Tibial nerve (tissue), 4 donors: Measurements from ENCODE around the gene UNC45B. TPM values are rescaled to one million over a fixed set of nuclear protein-coding genes. Genes with fewer than 3 reads are reported as not detected.
"Not testable (repeated sequence)": the region's sequence is repeated elsewhere in the genome, so short reads cannot be mapped to it uniquely, and the experiment has no call there.

ENCODE experiments used
- DNase-seq, 2 donors: peaks; one replicate each; pipeline ENCODE4 v3.0.0-alpha.2; 2019; ENCODE audit warnings: low spot score in 2 of 2
- H3K27ac ChIP-seq, 4 donors: fragments of 200-600 bp; sonication (generic) in 3 of 4; one replicate each; pipeline ENCODE4 v1.5.1; 2017 to 2019; ENCODE audit warnings: mild to moderate bottlenecking in 1 of 4
- H3K27me3 ChIP-seq, 2 donors: fragments of 200-600 bp; sonication (generic) in 1 of 2; one replicate each; pipeline versions ENCODE4 v1.5.1 to v1.6.0; 2017 to 2019
- H3K36me3 ChIP-seq, 3 donors: fragments of 200-600 bp; sonication (generic); one replicate each; pipeline ENCODE4 v1.5.1; 2018 to 2019
- H3K4me1 ChIP-seq, 4 donors: fragments of 200-600 bp; sonication (generic) in 3 of 4; one replicate each; pipeline ENCODE4 v1.5.1; 2017 to 2019
- H3K4me3 ChIP-seq, 4 donors: fragments of 200-600 bp; sonication (generic) in 3 of 4; one replicate each; pipeline ENCODE4 v1.5.1; 2017 to 2019; ENCODE audit warnings: mild to moderate bottlenecking in 1 of 4, moderate library complexity in 1 of 4
- H3K9me3 ChIP-seq, 4 donors: fragments of 200-600 bp; sonication (generic) in 3 of 4; one replicate each; pipeline ENCODE4 v1.5.1; 2017 to 2019
- CTCF ChIP-seq, 5 experiments: fragments of 200-600 bp in 3 of 5; fragments of 450-650 bp in 2 of 5; sonication (generic) in 3 of 5; IDR thresholded peaks; one replicate each; pipeline ENCODE4 v1.5.1; 2016 to 2019; ENCODE audit warnings: antibody characterized with exemption in 5 of 5, mild to moderate bottlenecking in 3 of 5, moderate library complexity in 2 of 5
- EP300 ChIP-seq, 2 donors: sonication (generic); formaldehyde crosslinking; IDR thresholded peaks; one replicate each; pipeline ENCODE4 v1.6.1; 2017; ENCODE audit warnings: antibody characterized with exemption in 2 of 2, mild to moderate bottlenecking in 1 of 2
- POLR2A ChIP-seq, 2 donors: fragments of 450-650 bp; IDR thresholded peaks; one replicate each; pipeline ENCODE4 v1.6.1; 2017; ENCODE audit warnings: antibody characterized with exemption in 2 of 2, mild to moderate bottlenecking in 2 of 2, moderate library complexity in 2 of 2
- WGBS, 2 donors: methylation state at CpG; one replicate each; pipeline ENCODE4 v1.1.5; 2018; 5-methylcytosine and 5-hydroxymethylcytosine counted together
- total RNA-seq, 4 donors: library from RNA; depleted of rRNA; stranded (reverse); fragments of >200 nt; gene quantifications; one replicate each; pipeline ENCODE4 v1.1.0, GENCODE V29; 2016

UNC45B gene
- total RNA-seq, 4 donors from 2014 or later, result not detected

- no peaks in the 10 kb centered on the region for H3K27me3 ChIP-seq
- no peaks in the 10 kb centered on the region for H3K36me3 ChIP-seq
- H3K4me1 ChIP-seq, result no peaks in the 10 kb centered on the region
- 49 to 51% methylated on average over 2 of the region's 2 CpGs for WGBS, 2 donors
- no peak overlapping the region for H3K4me3 ChIP-seq
- TF ChIP-seq EP300 (IDR thresholded peaks at IDR 0.05), result no peak
- no peak for TF ChIP-seq POLR2A (IDR thresholded peaks at IDR 0.05)
- no peaks in the 10 kb centered on the region for H3K9me3 ChIP-seq
- no peak for DNase-seq
- no peak overlapping the region for H3K27ac ChIP-seq
These were observed 24.2 kb downstream of the UNC45B start for GRCh38 chr17:35171834-35172233.

- not testable (repeated sequence) for DNase-seq, H3K4me1 ChIP-seq, H3K27ac ChIP-seq, H3K4me3 ChIP-seq, H3K27me3 ChIP-seq, H3K36me3 ChIP-seq, H3K9me3 ChIP-seq
- 89 to 94% methylated on average over 3 of the region's 3 CpGs for WGBS, 2 donors
These were observed 24.7 kb downstream of the UNC45B start for GRCh38 chr17:35172321-35172720.

- Histone ChIP-seq H3K36me3 (no peaks in the 10 kb centered on the region), H3K9me3 (no peaks in the 10 kb centered on the region), H3K27me3 (no peaks in the 10 kb centered on the region), H3K4me1 (no peaks in the 10 kb centered on the region), H3K27ac (no peak overlapping the region), H3K4me3 (no peak overlapping the region)
- TF ChIP-seq POLR2A (IDR thresholded peaks at IDR 0.05) (no peak), CTCF (IDR thresholded peaks at IDR 0.05) (no peak), EP300 (IDR thresholded peaks at IDR 0.05) (no peak)
- 72 to 93% methylated on average over 2 of the region's 2 CpGs for WGBS, 2 donors
- DNase-seq, result no peak
These were observed 27.3 kb downstream of the UNC45B start for GRCh38 chr17:35174835-35175334.

- no peak for DNase-seq
- Histone ChIP-seq H3K4me3 (no peak overlapping the region), H3K27me3 (no peaks in the 10 kb centered on the region), H3K36me3 (no peaks in the 10 kb centered on the region), H3K9me3 (no peaks in the 10 kb centered on the region), H3K4me1 (no peaks in the 10 kb centered on the region), H3K27ac (no peak overlapping the region)
- TF ChIP-seq CTCF (IDR thresholded peaks at IDR 0.05), result no peak
- TF ChIP-seq EP300 (IDR thresholded peaks at IDR 0.05), result no peak
- no peak for TF ChIP-seq POLR2A (IDR thresholded peaks at IDR 0.05)
- 84 to 88% methylated on average over 9 of the region's 9 CpGs for WGBS, 2 donors
These were observed 28.2 kb downstream of the UNC45B start for GRCh38 chr17:35175638-35176415.

- H3K27ac ChIP-seq, result no peak overlapping the region
- H3K4me3 ChIP-seq, result no peak overlapping the region
- no peak for DNase-seq
- TF ChIP-seq EP300 (IDR thresholded peaks at IDR 0.05), result no peak
- no peak for TF ChIP-seq POLR2A (IDR thresholded peaks at IDR 0.05)
- no peak for TF ChIP-seq CTCF (IDR thresholded peaks at IDR 0.05)
- no peaks in the 10 kb centered on the region for H3K36me3 ChIP-seq
- H3K9me3 ChIP-seq, result no peaks in the 10 kb centered on the region
- no peaks in the 10 kb centered on the region for H3K4me1 ChIP-seq
- 54 to 72% methylated on average over 7 to 8 of the region's 8 CpGs for WGBS, 2 donors
- H3K27me3 ChIP-seq, result no peaks in the 10 kb centered on the region
These were observed 29.3 kb downstream of the UNC45B start for GRCh38 chr17:35176897-35177296.

GRCh38 chr17:35179379-35179778 lies 31.8 kb downstream of the UNC45B start:
- 94 to 95% methylated on average over 5 of the region's 5 CpGs for WGBS, 2 donors
- not testable (repeated sequence) for H3K36me3 ChIP-seq, H3K27me3 ChIP-seq, DNase-seq, H3K9me3 ChIP-seq, H3K4me1 ChIP-seq, H3K27ac ChIP-seq, H3K4me3 ChIP-seq
